H1 (cell line): ENCODE data around the gene NRN1L. TPM values are rescaled to one million over a fixed set of nuclear protein-coding genes. Genes with fewer than 3 reads are reported as not detected.

ENCODE experiments used
- CTCF ChIA-PET: fragments of 300-600 bp; sonication (Branson Sonifier 250); formaldehyde crosslinking; loops from one replicate; lab custom pipeline; 2021; ENCODE audit not compliant: partially characterized antibody; lab: Charles Lee
- POLR2A ChIA-PET: fragments of 300-600 bp; sonication (Branson Sonifier 250); formaldehyde crosslinking; loops from one replicate; lab custom pipeline; 2021; ENCODE audit warnings: inconsistent platforms; ENCODE audit not compliant: partially characterized antibody; lab: Charles Lee
- DNase-seq, 2 experiments: peaks; one replicate each; pipeline versions ENCODE4 v3.0.0 to v3.0.0-alpha.2; 2010 to 2022; ENCODE audit warnings: low spot score in 2 of 2, low read depth in 1 of 2, mixed read lengths in 1 of 2
- FAIRE-seq: peaks from 2 replicates; lab custom pipeline; 2011; peaks lifted over from hg19 to GRCh38; lab: Jason Lieb, UNC
- H2AFZ ChIP-seq: 2 replicates; pipeline ENCODE4 v1.8.1; 2012; ENCODE audit warnings: low read length, inconsistent platforms
- H2AK5ac ChIP-seq: 2 replicates; pipeline ENCODE4 v1.6.1; 2013; ENCODE audit warnings: low read depth, low read length
- H2BK120ac ChIP-seq: replicated peaks from 2 replicates; pipeline ENCODE3; 2013; ENCODE audit warnings: low read depth, low read length, inconsistent platforms
- H2BK12ac ChIP-seq: 2 replicates; pipeline ENCODE4 v1.6.1; 2013; ENCODE audit warnings: low read depth, low read length
- H2BK15ac ChIP-seq: 2 replicates; pipeline ENCODE4 v1.6.1; 2013; ENCODE audit warnings: low read length
- H2BK20ac ChIP-seq: 2 replicates; pipeline ENCODE4 v1.6.1; 2013; ENCODE audit warnings: low read length
- H2BK5ac ChIP-seq: 2 replicates; pipeline ENCODE4 v1.6.1; 2013; ENCODE audit warnings: low read depth, low read length
- H3K14ac ChIP-seq: 2 replicates; pipeline ENCODE4 v1.6.1; 2013; ENCODE audit warnings: inconsistent platforms; ENCODE audit not compliant: insufficient read length
- H3K18ac ChIP-seq: 2 replicates; pipeline ENCODE4 v1.6.1; 2013; ENCODE audit warnings: low read length; ENCODE audit errors: extremely low read depth
- H3K23ac ChIP-seq: 2 replicates; pipeline ENCODE4 v1.6.1; 2013; ENCODE audit warnings: inconsistent platforms; ENCODE audit not compliant: insufficient read length
- H3K23me2 ChIP-seq: 2 replicates; pipeline ENCODE4 v1.6.1; 2013; ENCODE audit warnings: low read depth, low read length
- H3K27ac ChIP-seq: 2 replicates; pipeline ENCODE4 v1.6.1; 2011; ENCODE audit warnings: low read depth, low read length, inconsistent platforms
- H3K27me3 ChIP-seq, 4 experiments: replicated peaks in 1 of 4; 1 replicate in 1 of 4; 2 replicates in 3 of 4; pipeline versions ENCODE4 v1.6.1 to v1.8.1; 2011 to 2013; ENCODE audit warnings: low read length in 3 of 4, mild to moderate bottlenecking in 3 of 4, inconsistent platforms in 2 of 4, mixed read lengths in 2 of 4, moderate library complexity in 1 of 4; ENCODE audit not compliant: control insufficient read depth in 3 of 4, insufficient read depth in 3 of 4; ENCODE audit errors: extremely low read depth in 1 of 4
- H3K36me3 ChIP-seq, 4 experiments: 2 replicates each; pipeline versions ENCODE4 v1.6.1 to v1.8.1; 2011 to 2013; ENCODE audit warnings: mild to moderate bottlenecking in 4 of 4, low read length in 3 of 4, moderate library complexity in 2 of 4, control low read depth in 1 of 4, inconsistent platforms in 1 of 4; ENCODE audit not compliant: insufficient read depth in 4 of 4, control insufficient read depth in 2 of 4
- H3K4ac ChIP-seq: replicated peaks from 2 replicates; pipeline ENCODE3; 2013; ENCODE audit warnings: low read length, low read depth, mixed read lengths, inconsistent platforms; ENCODE audit not compliant: insufficient read length
- H3K4me1 ChIP-seq, 4 experiments: replicated peaks in 1 of 4; 1 replicate in 1 of 4; 2 replicates in 3 of 4; pipeline versions ENCODE4 v1.6.1 to v1.8.1; 2011 to 2013; ENCODE audit warnings: low read length in 3 of 4, inconsistent platforms in 2 of 4, mixed read lengths in 1 of 4; ENCODE audit not compliant: insufficient read depth in 4 of 4, control insufficient read depth in 3 of 4
- H3K4me2 ChIP-seq, 2 experiments: 2 replicates each; pipeline versions ENCODE4 v1.6.1 to v1.8.1; 2011 to 2013; ENCODE audit warnings: low read depth in 2 of 2, low read length in 2 of 2, control low read depth in 1 of 2, inconsistent platforms in 1 of 2, mild to moderate bottlenecking in 1 of 2; ENCODE audit not compliant: insufficient read depth in 1 of 2
- H3K4me3 ChIP-seq, 4 experiments: fragments of 200-600, 300-600 bp in 1 of 4; sonication (generic), shearing (Covaris generic), sonication (Bioruptor Twin) in 1 of 4; 2 replicates each; pipeline versions ENCODE4 v1.5.1 to v1.8.1; 2011 to 2016; ENCODE audit warnings: low read length in 4 of 4, low read depth in 3 of 4, control low read depth in 2 of 4, inconsistent platforms in 2 of 4, mild to moderate bottlenecking in 2 of 4, mixed read lengths in 1 of 4, moderate library complexity in 1 of 4; ENCODE audit not compliant: insufficient read depth in 2 of 4; ENCODE audit errors: extremely low read depth in 1 of 4
- H3K56ac ChIP-seq: replicated peaks from 2 replicates; pipeline ENCODE3; 2013; ENCODE audit warnings: low read depth, mild to moderate bottlenecking, mixed read lengths, low read length, inconsistent platforms; ENCODE audit not compliant: insufficient read length
- H3K79me1 ChIP-seq: 2 replicates; pipeline ENCODE4 v1.6.1; 2013; ENCODE audit warnings: low read depth, low read length, control low read depth
- H3K79me2 ChIP-seq, 2 experiments: 2 replicates each; pipeline versions ENCODE4 v1.6.1 to v1.8.1; 2012 to 2013; ENCODE audit warnings: low read length in 2 of 2, mild to moderate bottlenecking in 2 of 2, inconsistent platforms in 1 of 2; ENCODE audit not compliant: insufficient read depth in 2 of 2, control insufficient read depth in 1 of 2
- H3K9ac ChIP-seq, 4 experiments: replicated peaks in 1 of 4; 1 replicate in 1 of 4; 2 replicates in 3 of 4; pipeline versions ENCODE4 v1.6.1 to v1.8.1; 2011 to 2013; ENCODE audit warnings: low read depth in 3 of 4, low read length in 3 of 4, control low read depth in 2 of 4, mild to moderate bottlenecking in 2 of 4, moderate library complexity in 2 of 4, inconsistent platforms in 1 of 4; ENCODE audit errors: extremely low read depth in 1 of 4
- H3K9me3 ChIP-seq, 2 experiments: 2 replicates each; pipeline versions ENCODE4 v1.6.1 to v1.8.1; 2012 to 2013; ENCODE audit warnings: mild to moderate bottlenecking in 2 of 2, moderate library complexity in 2 of 2, control low read depth in 1 of 2, inconsistent platforms in 1 of 2, low read depth in 1 of 2, low read length in 1 of 2, mixed read lengths in 1 of 2; ENCODE audit not compliant: insufficient read depth in 2 of 2
- H4K20me1 ChIP-seq, 2 experiments: replicated peaks in 1 of 2; 2 replicates each; pipeline versions ENCODE3 to v1.8.1; 2011 to 2013; ENCODE audit warnings: inconsistent platforms in 2 of 2, low read length in 2 of 2, mild to moderate bottlenecking in 1 of 2; ENCODE audit not compliant: insufficient read depth in 2 of 2, control insufficient read depth in 1 of 2
- H4K5ac ChIP-seq: 2 replicates; pipeline ENCODE4 v1.6.1; 2013; ENCODE audit warnings: low read length, low read depth, mixed read lengths, inconsistent platforms; ENCODE audit not compliant: insufficient read length
- H4K8ac ChIP-seq: 2 replicates; pipeline ENCODE4 v1.8.0; 2013; ENCODE audit warnings: mild to moderate bottlenecking, moderate library complexity, low read length, inconsistent platforms; ENCODE audit not compliant: insufficient read depth; ENCODE audit errors: extremely low read depth
- H4K91ac ChIP-seq: replicated peaks from 2 replicates; pipeline ENCODE3; 2013; ENCODE audit warnings: low read length, mixed read lengths, inconsistent platforms; ENCODE audit not compliant: insufficient read length
- EZH2 ChIP-seq: fragments of 200-600 bp; sonication (generic); IDR thresholded peaks from 2 replicates; pipeline ENCODE4 v1.7.1; 2012; ENCODE audit warnings: low read depth, mild to moderate bottlenecking, moderate library complexity, low read length, inconsistent platforms; ENCODE audit not compliant: severe bottlenecking
- KDM1A ChIP-seq: fragments of 200-600, 300-600 bp; sonication (generic); IDR thresholded peaks from 2 replicates; pipeline ENCODE4 v1.7.1; 2016; ENCODE audit warnings: mild to moderate bottlenecking, low read length, borderline replicate concordance
- RNF2 ChIP-seq: fragments of 200-900, 300-1000 bp; sonication (generic); IDR thresholded peaks from 2 replicates; pipeline ENCODE4 v1.7.1; 2016; ENCODE audit warnings: borderline replicate concordance, low read depth, mild to moderate bottlenecking, antibody characterized with exemption, low read length; ENCODE audit not compliant: poor library complexity, severe bottlenecking; ENCODE audit errors: missing control alignments
- SIX5 ChIP-seq: IDR thresholded peaks from 2 replicates; pipeline ENCODE4 v1.6.1; 2011; ENCODE audit warnings: mild to moderate bottlenecking, low read depth, low read length
- SP2 ChIP-seq: IDR thresholded peaks from 2 replicates; pipeline ENCODE4 v1.6.1; 2012; ENCODE audit warnings: mild to moderate bottlenecking, low read length, inconsistent platforms
- WGBS, 2 experiments: shearing (Covaris generic) in 1 of 2; methylation state at CpG; one replicate each; pipeline versions ENCODE4 v1.1.6 to v1.1.7; 2013 to 2015; ENCODE audit warnings: low lambda C conversion rate in 2 of 2, mixed read lengths in 2 of 2, inconsistent platforms in 1 of 2, low coverage in 1 of 2, missing lambda C conversion rate in 1 of 2; ENCODE audit not compliant: insufficient replicate concordance in 2 of 2, insufficient coverage in 1 of 2, insufficient read length in 1 of 2; ENCODE audit errors: extremely low coverage in 1 of 2, missing lambda C conversion rate in 1 of 2; 5-methylcytosine and 5-hydroxymethylcytosine counted together
- polyA plus RNA-seq, 7 experiments: library from polyadenylated mRNA; depleted of rRNA in 3 of 7; stranded (reverse) in 5 of 7; unstranded in 2 of 7; fragments of >200 nt in 5 of 7; fragments of 200-250 nt in 2 of 7; gene quantifications; 1 replicate in 5 of 7; 2 replicates in 1 of 7; 4 replicates in 1 of 7; pipeline versions ENCODE4 v1.2.1 to v1.2.3, GENCODE V29; 2011 to 2013; ENCODE audit warnings: missing spikeins in 2 of 7, mixed read lengths in 2 of 7
- total RNA-seq: library from RNA; stranded (reverse); fragmentation: NEBNext Ultra II Directional; extraction: Animal tissue kit (Norgen Biotek cat#: 25700); gene quantifications from 2 replicates; pipeline ENCODE4 v1.2.1, GENCODE V29; 2021
- TF ChIP-seq, protein P1 (sequence below): IDR thresholded peaks from 2 replicates; pipeline ENCODE4 v1.6.1; 2011; ENCODE audit warnings: low read length, improper control_type of control experiment
- TF ChIP-seq, protein P2 (sequence below): IDR thresholded peaks from 2 replicates; pipeline ENCODE4 v1.6.1; 2011; ENCODE audit warnings: low read depth, mild to moderate bottlenecking, low read length; ENCODE audit not compliant: insufficient read depth

Gene NRN1L
- total and polyA plus RNA-seq, 2 of the 8 experiments (the other 6 are each of a cell fraction or from before 2014, with no cell fraction given): 4.1 to 35.2 TPM

GRCh38 chr16:67907397-67908180, 22.9 kb downstream of the NRN1L start:
- Histone ChIP-seq H4K91ac (no peak overlapping the region), H3K36me3 (peaks cover 0 to 17% (median 5%) of the 10 kb centered on the region in 4 experiments; a peak in 5 of 8 replicates), H4K20me1 (peaks cover 2 to 4% of the 10 kb centered on the region in 2 experiments), H3K23me2 (no peaks in the 10 kb centered on the region; the same call in 1 of the 2 replicates), H3K79me2 (no peaks in the 10 kb centered on the region), H2AFZ (no peak overlapping the region), H3K23ac (no peak overlapping the region), H2BK20ac (no peak overlapping the region), H4K8ac (no peak overlapping the region), H3K14ac (no peak overlapping the region), H3K79me1 (peaks cover 8% of the 10 kb centered on the region; the same call in 1 of the 2 replicates), H3K27ac (no peak overlapping the region), H3K9me3 (no peaks in the 10 kb centered on the region), H3K4me2 (no peak overlapping the region), H2BK120ac (no peak overlapping the region), H2BK15ac (no peak overlapping the region), H3K9ac (no peak overlapping the region), H2BK12ac (no peak overlapping the region), H2AK5ac (no peak overlapping the region), H4K5ac (no peak overlapping the region), H3K18ac (no peak overlapping the region), H3K27me3 (no peaks in the 10 kb centered on the region), H3K4ac (no peak overlapping the region), H2BK5ac (no peak overlapping the region), H3K4me1 (no peaks in the 10 kb centered on the region), H3K56ac (no peak overlapping the region), H3K4me3 (no peak overlapping the region)
- WGBS, 2 experiments: 90% methylated on average over 11 of the region's 11 CpGs; no CpG with 5 or more reads in 1 of the 2 experiments
- no peak for DNase-seq
- FAIRE-seq: no peak
- TF ChIP-seq KDM1A: no peak
- no peak for TF ChIP-seq RNF2
- TF ChIP-seq, protein P1, sequence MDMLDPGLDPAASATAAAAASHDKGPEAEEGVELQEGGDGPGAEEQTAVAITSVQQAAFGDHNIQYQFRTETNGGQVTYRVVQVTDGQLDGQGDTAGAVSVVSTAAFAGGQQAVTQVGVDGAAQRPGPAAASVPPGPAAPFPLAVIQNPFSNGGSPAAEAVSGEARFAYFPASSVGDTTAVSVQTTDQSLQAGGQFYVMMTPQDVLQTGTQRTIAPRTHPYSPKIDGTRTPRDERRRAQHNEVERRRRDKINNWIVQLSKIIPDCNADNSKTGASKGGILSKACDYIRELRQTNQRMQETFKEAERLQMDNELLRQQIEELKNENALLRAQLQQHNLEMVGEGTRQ: no peak
- TF ChIP-seq EZH2: no peak
- no peak for TF ChIP-seq SIX5
- TF ChIP-seq, protein P2, sequence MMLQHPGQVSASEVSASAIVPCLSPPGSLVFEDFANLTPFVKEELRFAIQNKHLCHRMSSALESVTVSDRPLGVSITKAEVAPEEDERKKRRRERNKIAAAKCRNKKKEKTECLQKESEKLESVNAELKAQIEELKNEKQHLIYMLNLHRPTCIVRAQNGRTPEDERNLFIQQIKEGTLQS: no peak
- TF ChIP-seq SP2: no peak
- ChIA-PET CTCF (interaction anchor here (0.6 to 7.6 kb wide), 8 partner anchors 14 to 940 kb away, joined by 3 to 74 read pairs (median 4); partner anchors contain the start of genes CTRL, LCAT, NRN1L and PSKH1), POLR2A (interaction anchor here (1.8 kb wide), 1 partner anchor 11 kb away, joined by 4 read pairs; no protein-coding TSS in a partner anchor)
